Suprapubic skin (tissue), 4 donors: ENCODE results near the gene ENPP7. TPM values are rescaled to one million over a fixed set of nuclear protein-coding genes. Genes with fewer than 3 reads are reported as not detected.

Source experiments
- DNase-seq, 2 donors: peaks; one replicate each; pipeline ENCODE4 v3.0.0-alpha.2; 2019; ENCODE audit warnings: low spot score in 2 of 2
- H3K27ac ChIP-seq: fragments of 200-600 bp; sonication (generic); one replicate; pipeline ENCODE4 v1.5.1; 2019
- H3K27me3 ChIP-seq: fragments of 200-600 bp; sonication (generic); one replicate; pipeline ENCODE4 v1.5.1; 2019
- H3K36me3 ChIP-seq: fragments of 200-600 bp; sonication (generic); one replicate; pipeline ENCODE4 v1.5.1; 2019
- H3K4me1 ChIP-seq: fragments of 200-600 bp; sonication (generic); one replicate; pipeline ENCODE4 v1.5.1; 2019
- H3K4me3 ChIP-seq: fragments of 200-600 bp; sonication (generic); one replicate; pipeline ENCODE4 v1.5.1; 2019; ENCODE audit warnings: mild to moderate bottlenecking
- H3K9me3 ChIP-seq: fragments of 200-600 bp; sonication (generic); one replicate; pipeline ENCODE4 v1.5.1; 2019
- CTCF ChIP-seq, 2 donors: fragments of 200-600 bp in 1 of 2; fragments of 450-650 bp in 1 of 2; sonication (generic) in 1 of 2; IDR thresholded peaks; one replicate each; pipeline ENCODE4 v1.5.1; 2016 to 2019; ENCODE audit warnings: antibody characterized with exemption in 2 of 2, mild to moderate bottlenecking in 1 of 2, moderate library complexity in 1 of 2
- EP300 ChIP-seq: sonication (generic); formaldehyde crosslinking; IDR thresholded peaks from one replicate; pipeline ENCODE4 v1.6.1; 2017; ENCODE audit warnings: antibody characterized with exemption
- POLR2A ChIP-seq, 2 donors: fragments of 450-650 bp; IDR thresholded peaks; one replicate each; pipeline ENCODE4 v1.6.1; 2017; ENCODE audit warnings: antibody characterized with exemption in 2 of 2, mild to moderate bottlenecking in 2 of 2, moderate library complexity in 2 of 2
- POLR2AphosphoS5 ChIP-seq, 3 donors: sonication (generic); formaldehyde crosslinking; IDR thresholded peaks; one replicate each; pipeline ENCODE4 v1.6.1; 2017; ENCODE audit warnings: antibody characterized with exemption in 3 of 3
- WGBS: methylation state at CpG from one replicate; pipeline ENCODE4 v1.1.5; 2018; 5-methylcytosine and 5-hydroxymethylcytosine counted together
- total RNA-seq, 4 donors: library from RNA; depleted of rRNA; stranded (reverse); fragments of >200 nt; gene quantifications; one replicate each; pipeline ENCODE4 v1.1.0, GENCODE V29; 2016

The ENPP7 gene
- total RNA-seq, 4 donors from 2014 or later, result not detected

DNA sequence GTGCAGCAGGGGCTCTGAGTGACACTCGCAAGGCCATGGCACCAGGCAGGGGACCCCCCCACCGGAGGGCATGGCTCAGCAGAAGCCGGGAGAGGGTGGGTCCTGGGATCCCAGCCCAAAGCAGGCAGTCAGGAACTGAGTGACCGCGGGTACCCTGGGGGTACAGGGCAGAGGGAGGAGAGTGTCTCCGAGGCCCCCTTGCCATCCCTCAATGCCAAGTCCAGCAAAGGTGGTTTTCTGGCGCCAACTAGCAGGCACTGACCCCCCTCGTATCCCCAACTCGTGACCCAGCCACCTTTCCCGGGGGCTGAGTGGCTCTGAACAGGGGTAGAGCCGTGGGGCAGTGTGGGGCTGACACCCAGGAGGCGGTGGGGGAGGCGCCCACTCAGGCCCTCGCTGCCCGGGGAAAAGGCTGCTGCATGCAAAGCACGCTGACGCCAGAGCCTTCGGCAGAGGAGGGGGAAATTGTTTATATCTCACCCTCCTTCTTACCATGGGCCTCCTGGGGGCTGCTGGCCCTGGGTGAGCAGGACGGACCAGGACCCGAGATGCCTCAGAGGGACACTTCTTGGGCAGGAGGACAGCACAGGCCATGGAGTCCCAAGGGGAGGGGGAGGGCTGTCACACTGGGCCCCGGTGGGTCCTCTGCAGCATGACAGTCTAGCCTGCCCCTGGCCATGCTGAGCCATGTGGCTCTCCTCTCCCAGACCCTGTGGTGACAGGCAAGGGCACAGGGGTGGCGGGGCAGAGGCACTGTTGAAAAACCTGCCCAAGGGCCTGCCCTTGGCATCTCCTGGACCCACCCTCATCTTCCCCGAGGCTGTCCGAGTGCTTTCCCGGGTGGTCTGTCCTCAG, 14.6 kb upstream of the ENPP7 start:
- 48% methylated on average over 11 of the region's 25 CpGs for WGBS
- TF ChIP-seq CTCF (IDR thresholded peaks at IDR 0.05) (no peak), POLR2AphosphoS5 (IDR thresholded peaks at IDR 0.05) (no peak)
- Histone ChIP-seq H3K27me3 (peaks cover 51% of the 10 kb centered on the region), H3K4me1 (no peaks in the 10 kb centered on the region), H3K4me3 (no peak overlapping the region), H3K9me3 (no peaks in the 10 kb centered on the region), H3K36me3 (no peaks in the 10 kb centered on the region), H3K27ac (no peak overlapping the region)
- DNase-seq, result peak in 1 of 2 donors; percentile 43

DNA sequence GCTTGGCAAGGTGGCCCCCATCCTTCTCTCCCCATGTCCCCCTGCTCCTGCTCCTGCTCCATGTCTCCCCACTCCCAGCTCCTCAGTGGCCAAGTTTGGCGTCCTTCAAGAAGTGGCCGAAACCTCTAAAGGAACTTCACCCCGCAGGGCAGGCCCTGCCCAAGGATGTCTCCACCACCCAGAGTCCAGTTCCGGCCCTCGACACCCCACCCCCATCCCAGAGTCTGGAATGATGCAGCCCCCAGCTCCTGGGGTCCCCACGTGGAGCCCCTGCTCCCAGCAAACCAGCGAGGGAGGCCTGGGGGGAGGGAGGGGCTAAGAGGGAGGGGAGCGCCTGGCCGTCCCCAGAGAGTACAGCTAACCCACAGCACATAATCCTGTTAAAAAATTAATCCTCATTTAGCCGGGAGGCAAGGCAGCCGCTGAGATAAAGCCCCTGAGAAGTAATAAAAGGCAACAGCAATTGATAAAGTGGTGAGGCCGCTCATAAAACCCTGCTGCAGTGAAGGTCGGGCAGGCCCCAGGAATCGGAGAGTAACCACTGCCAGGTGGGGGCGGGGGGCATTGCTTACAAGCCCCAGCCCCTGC, 9.9 kb upstream of the ENPP7 start:
- Histone ChIP-seq H3K27me3 (peaks cover 45% of the 10 kb centered on the region), H3K36me3 (no peaks in the 10 kb centered on the region), H3K9me3 (no peaks in the 10 kb centered on the region), H3K4me1 (no peaks in the 10 kb centered on the region), H3K4me3 (no peak overlapping the region), H3K27ac (no peak overlapping the region)
- no peak for TF ChIP-seq POLR2A (IDR thresholded peaks at IDR 0.05)
- no peak for TF ChIP-seq EP300
- TF ChIP-seq CTCF (IDR thresholded peaks at IDR 0.05), result no peak
- TF ChIP-seq POLR2AphosphoS5 (IDR thresholded peaks at IDR 0.05), result no peak
- 66% methylated on average over 10 of the region's 15 CpGs for WGBS
- DNase-seq, result no peak

GRCh38 chr17:79721993-79722671, 8.6 kb upstream of the ENPP7 start:
- WGBS, result 34% methylated on average over 4 of the region's 10 CpGs
- Histone ChIP-seq H3K9me3 (no peaks in the 10 kb centered on the region), H3K4me1 (no peaks in the 10 kb centered on the region), H3K27ac (no peak overlapping the region), H3K27me3 (peaks cover 31% of the 10 kb centered on the region), H3K4me3 (no peak overlapping the region), H3K36me3 (no peaks in the 10 kb centered on the region)
- no peak for DNase-seq
- no peak for TF ChIP-seq POLR2AphosphoS5 (IDR thresholded peaks at IDR 0.05)
- no peak for TF ChIP-seq POLR2A (IDR thresholded peaks at IDR 0.05)
- no peak for TF ChIP-seq CTCF (IDR thresholded peaks at IDR 0.05)
- no peak for TF ChIP-seq EP300

DNA sequence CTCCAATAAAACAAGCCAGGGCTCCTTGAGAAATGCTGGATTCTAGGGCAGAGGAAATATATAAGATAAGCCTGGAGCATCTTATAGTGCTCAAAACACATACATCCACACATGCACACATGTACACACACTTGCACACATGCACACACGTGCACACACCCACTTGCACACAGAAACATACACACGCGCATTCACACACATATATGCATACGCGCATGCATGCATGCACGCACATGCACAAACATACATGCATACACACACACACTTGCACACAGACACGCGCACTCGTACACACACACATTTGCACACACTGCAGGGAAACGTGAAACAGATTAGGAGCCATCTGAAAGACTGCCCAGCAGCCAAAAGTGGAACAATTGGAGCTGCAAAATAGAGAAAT, 8.0 kb upstream of the ENPP7 start:
- H3K4me1 ChIP-seq, result no peaks in the 10 kb centered on the region

More for the DNA sequence above, 8.0 kb upstream of the ENPP7 start:
- Histone ChIP-seq H3K27me3 (peaks cover 28% of the 10 kb centered on the region), H3K27ac (no peak overlapping the region), H3K36me3 (no peaks in the 10 kb centered on the region), H3K9me3 (no peaks in the 10 kb centered on the region), H3K4me3 (no peak overlapping the region)
- TF ChIP-seq POLR2AphosphoS5 (IDR thresholded peaks at IDR 0.05) (no peak), CTCF (IDR thresholded peaks at IDR 0.05) (no peak), EP300 (no peak), POLR2A (IDR thresholded peaks at IDR 0.05) (no peak)
- DNase-seq, result no peak
- WGBS, result 77% methylated on average over 10 of the region's 10 CpGs
